BE2C (cell line): ENCODE results near the gene MADD.

Experiments used
- DNase-seq: peaks from one replicate; pipeline ENCODE4 v3.0.0-alpha.2; 2020
- H3K27me3 ChIP-seq: fragments of 250-450 bp; sonication (Bioruptor Pico); 2 replicates; pipeline ENCODE4 v1.5.1; 2020; ENCODE audit warnings: mild to moderate bottlenecking
- H3K36me3 ChIP-seq: fragments of 250-450 bp; sonication (Bioruptor Pico); 2 replicates; pipeline ENCODE4 v1.5.1; 2020; ENCODE audit warnings: mild to moderate bottlenecking
- H3K4me1 ChIP-seq: fragments of 250-450 bp; sonication (Bioruptor Pico); 2 replicates; pipeline ENCODE4 v1.5.1; 2020
- H3K4me3 ChIP-seq: 2 replicates; pipeline ENCODE4 v1.5.1; 2011; ENCODE audit warnings: low read depth, low read length
- H3K9me3 ChIP-seq: fragments of 250-450 bp; sonication (Bioruptor Pico); 2 replicates; pipeline ENCODE4 v1.5.1; 2020
- CTCF ChIP-seq: IDR thresholded peaks from 2 replicates; pipeline ENCODE4 v1.5.1; 2012; ENCODE audit warnings: mild to moderate bottlenecking, low read depth, low read length

The MADD gene

GRCh38 chr11:47327949-47328348 is 58.0 kb downstream of the MADD start:
- H3K4me3 ChIP-seq: no peak overlapping the region

GRCh38 chr11:47328449-47329390 is 58.8 kb downstream of the MADD start:
- H3K4me1 ChIP-seq: no peaks in the 10 kb centered on the region
- no peak for DNase-seq
- H3K9me3 ChIP-seq: no peaks in the 10 kb centered on the region
- no peaks in the 10 kb centered on the region for H3K27me3 ChIP-seq
- no peak overlapping the region for H3K4me3 ChIP-seq
- no peaks in the 10 kb centered on the region; the same call in 1 of the 2 replicates for H3K36me3 ChIP-seq
- no peak for TF ChIP-seq CTCF

More at GRCh38 chr11:47327949-47328348, 58.0 kb downstream of the MADD start:
- no peaks in the 10 kb centered on the region for H3K4me1 ChIP-seq
- no peaks in the 10 kb centered on the region for H3K9me3 ChIP-seq
- no peaks in the 10 kb centered on the region; the same call in 1 of the 2 replicates for H3K36me3 ChIP-seq
- H3K27me3 ChIP-seq: no peaks in the 10 kb centered on the region
- no peak for DNase-seq
- TF ChIP-seq CTCF: no peak

- Histone ChIP-seq H3K9me3 (no peaks in the 10 kb centered on the region), H3K36me3 (no peaks in the 10 kb centered on the region; the same call in 1 of the 2 replicates), H3K4me1 (no peaks in the 10 kb centered on the region), H3K27me3 (no peaks in the 10 kb centered on the region), H3K4me3 (no peak overlapping the region)
- no peak for TF ChIP-seq CTCF
- no peak for DNase-seq
Observed at GRCh38 chr11:47329431-47329986, 59.6 kb downstream of the MADD start.

- no peak for TF ChIP-seq CTCF
- H3K9me3 ChIP-seq: no peaks in the 10 kb centered on the region
- H3K36me3 ChIP-seq: no peaks in the 10 kb centered on the region; the same call in 1 of the 2 replicates
- H3K27me3 ChIP-seq: no peaks in the 10 kb centered on the region
- no peak overlapping the region for H3K4me3 ChIP-seq
- no peaks in the 10 kb centered on the region for H3K4me1 ChIP-seq
- no peak for DNase-seq
Observed at GRCh38 chr11:47329987-47330931, 60.3 kb downstream of the MADD start.

GRCh38 chr11:47331454-47332302 is 61.7 kb downstream of the MADD start:
- no peak for TF ChIP-seq CTCF
- Histone ChIP-seq H3K4me3 (no peak overlapping the region), H3K36me3 (no peaks in the 10 kb centered on the region), H3K27me3 (no peaks in the 10 kb centered on the region), H3K9me3 (no peaks in the 10 kb centered on the region), H3K4me1 (no peaks in the 10 kb centered on the region)
- DNase-seq: no peak
